GM19438 (cell line): ENCODE data around the gene NFKBIL1.
A peak's percentile ranks its signal among the peaks of the same experiment; 100 is the strongest.
"Not testable (repeated sequence)": the region's sequence is repeated elsewhere in the genome, so short reads cannot be mapped to it uniquely, and the experiment has no call there.

Experiments
- ATAC-seq: cut with Tn5 transposase; IDR thresholded peaks from one replicate; pipeline ENCODE4 v1.9.1; 2021; ENCODE audit warnings: low read depth; ENCODE audit not compliant: unreplicated experiment

Gene NFKBIL1

GRCh38 chr6:31579546-31580437 is 32.4 kb downstream of the NFKBIL1 start:
- ATAC-seq, result no peak

GRCh38 chr6:31580438-31580740 is 33.0 kb downstream of the NFKBIL1 start:
- ATAC-seq, result no peak

- ATAC-seq, result peak; percentile 48
These were observed 33.5 kb downstream of the NFKBIL1 start for GRCh38 chr6:31580807-31581433.

GRCh38 chr6:31581434-31582229 is 34.2 kb downstream of the NFKBIL1 start:
- ATAC-seq, result no peak

- ATAC-seq, result no peak
These were observed 34.8 kb downstream of the NFKBIL1 start, which contains the start of gene LTB for GRCh38 chr6:31582230-31582643. Gene LTB, minus strand, starts transcription at chr6:31582424. Its CDS starts 7 bp downstream, at chr6:31582417.

GRCh38 chr6:31585491-31585890 is 38.1 kb downstream of the NFKBIL1 start:
- ATAC-seq, result no peak

- no peak for ATAC-seq
These were observed 38.6 kb downstream of the NFKBIL1 start, which contains the start of gene LST1 for GRCh38 chr6:31586008-31586407. Gene LST1, plus strand, starts transcription at chr6:31586277. Its CDS starts 1,023 bp downstream, at chr6:31587300.

GRCh38 chr6:31586599-31587281 is 39.3 kb downstream of the NFKBIL1 start:
- ATAC-seq, result no peak

- no peak for ATAC-seq
These were observed 40.7 kb downstream of the NFKBIL1 start for GRCh38 chr6:31587791-31588777.

- ATAC-seq, result no peak
These were observed 41.7 kb downstream of the NFKBIL1 start for GRCh38 chr6:31588871-31589650.

GRCh38 chr6:31590691-31591090 is 43.3 kb downstream of the NFKBIL1 start:
- not testable (repeated sequence) for ATAC-seq

GRCh38 chr6:31592396-31592771 is 45.0 kb downstream of the NFKBIL1 start:
- ATAC-seq, result no peak

GRCh38 chr6:31597006-31597405 is 49.6 kb downstream of the NFKBIL1 start:
- ATAC-seq, result no peak

GRCh38 chr6:31607317-31607716 is 59.9 kb downstream of the NFKBIL1 start:
- ATAC-seq, result no peak
